HG03378 (cell line): ENCODE results near the gene CAMK1G.

Experiments
- ATAC-seq: cut with Tn5 transposase; IDR thresholded peaks from one replicate; pipeline ENCODE4 v1.9.1; 2021; ENCODE audit warnings: mild to moderate bottlenecking, moderate library complexity; ENCODE audit not compliant: unreplicated experiment

CAMK1G gene

DNA sequence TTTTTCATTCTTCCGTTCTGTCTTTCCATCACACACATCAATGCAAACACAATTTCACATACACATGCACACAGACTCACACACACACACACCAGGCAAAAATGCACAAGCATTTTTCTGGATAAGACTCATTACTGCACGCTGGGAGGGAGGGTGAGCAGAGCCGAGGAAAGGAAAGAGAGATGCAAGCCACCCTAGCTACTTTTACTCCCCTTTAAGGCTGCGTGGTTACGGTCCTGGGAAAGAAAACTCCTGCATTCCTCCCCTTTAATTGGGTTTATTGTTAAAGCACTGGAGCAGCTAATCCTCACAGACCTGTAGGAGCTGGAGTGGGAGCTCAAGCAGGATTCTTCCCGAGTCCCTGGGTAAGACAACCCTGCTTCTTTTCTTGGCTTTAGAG, at the start of gene CAMK1G:
Gene CAMK1G, plus strand, starts transcription at position 307 of the 400 bp plus-strand sequence. CDS start 11,270 bp downstream, outside the sequence.
- ATAC-seq, result no peak

DNA sequence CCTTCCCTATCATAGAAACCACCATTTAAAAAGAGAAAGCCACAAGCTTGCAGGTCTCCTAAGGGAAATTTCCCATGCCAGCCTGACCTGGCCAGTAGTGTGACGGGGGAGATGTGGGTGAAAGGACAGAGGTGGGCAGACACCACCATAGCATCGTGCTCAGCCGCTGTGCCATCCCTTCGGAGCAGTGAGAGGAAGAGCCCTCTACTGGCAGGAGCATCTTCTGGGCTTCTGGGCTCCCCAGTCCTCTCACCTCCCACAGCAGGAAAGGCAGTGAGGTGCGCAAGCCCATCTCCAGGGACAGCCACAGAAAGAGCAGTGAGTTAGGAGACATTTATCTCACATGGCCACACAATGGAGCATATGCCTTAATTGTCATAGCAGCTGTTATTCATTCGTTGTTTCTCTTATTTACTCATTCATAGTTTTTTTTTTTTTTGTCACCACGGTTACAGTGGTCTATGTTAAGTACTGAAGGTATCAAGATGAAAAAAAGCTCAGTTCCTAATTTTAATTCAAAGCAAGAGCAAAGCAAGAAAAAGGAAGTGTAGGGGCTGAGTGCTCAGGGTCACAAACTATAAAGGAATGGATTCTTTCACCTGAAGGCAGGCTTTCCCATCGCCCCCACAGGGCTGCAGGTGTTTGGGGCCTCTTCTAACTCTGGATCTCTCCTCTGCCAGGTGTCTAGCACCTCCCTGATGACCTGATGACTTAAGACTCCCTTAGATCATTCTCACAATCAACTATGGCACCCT, 48.8 kb upstream of the CAMK1G start:
- ATAC-seq, result no peak

DNA sequence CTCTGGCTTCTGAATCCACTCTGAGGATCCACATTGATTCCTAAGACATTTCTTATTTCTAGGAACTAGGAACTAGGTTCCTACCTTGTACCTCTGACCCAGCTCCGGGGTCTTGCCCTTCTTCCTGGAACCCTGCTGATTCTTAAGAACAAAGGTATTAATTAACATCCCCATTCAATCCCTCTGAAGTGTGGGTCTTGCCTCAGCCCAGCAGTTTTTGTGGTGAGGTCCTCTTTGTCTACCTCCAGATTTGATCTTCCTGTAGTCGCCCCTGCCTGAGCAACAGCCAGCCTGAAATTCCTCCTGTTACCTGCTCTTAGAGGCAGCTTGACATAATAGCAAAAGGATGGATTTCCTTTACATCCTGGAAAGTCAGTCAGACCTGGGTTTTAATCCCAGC, 46.7 kb upstream of the CAMK1G start:
- ATAC-seq, result no peak

DNA sequence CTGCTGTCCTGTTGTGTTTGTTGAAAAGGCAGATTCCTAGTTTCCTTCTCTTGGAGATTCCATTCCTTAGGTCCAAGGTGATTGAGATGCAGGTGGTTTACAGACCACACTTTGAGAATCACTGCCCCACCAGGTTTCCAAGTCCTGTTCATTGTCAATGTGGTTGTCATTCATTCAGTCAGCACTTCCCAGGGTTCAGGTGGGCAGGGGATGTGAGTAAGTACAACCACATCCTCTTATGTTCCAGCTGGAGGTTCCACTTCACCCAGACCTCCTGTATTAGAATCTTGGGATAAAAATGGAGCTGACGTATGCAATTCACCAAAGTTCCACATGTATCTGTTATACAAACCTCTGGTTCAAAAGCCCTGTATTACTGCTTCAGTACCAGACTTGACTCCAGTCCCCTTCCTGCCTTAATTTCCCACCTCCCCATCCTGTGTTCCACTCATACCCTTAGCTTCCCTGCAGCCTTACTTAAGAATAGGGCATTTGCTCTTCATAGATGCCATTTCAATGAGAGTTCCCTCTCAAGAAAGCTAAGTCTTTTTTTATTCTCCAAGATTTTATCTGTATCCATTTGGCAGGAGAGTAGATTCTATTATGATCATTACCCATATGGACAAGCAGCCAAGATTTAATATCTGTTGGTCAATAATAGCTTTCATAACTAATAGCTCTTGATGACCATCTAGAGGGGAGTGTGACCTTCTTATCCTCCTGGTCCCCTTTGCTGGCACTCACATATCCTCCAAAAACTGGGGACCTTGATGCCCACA, 46.0 kb upstream of the CAMK1G start:
- ATAC-seq, result no peak

DNA sequence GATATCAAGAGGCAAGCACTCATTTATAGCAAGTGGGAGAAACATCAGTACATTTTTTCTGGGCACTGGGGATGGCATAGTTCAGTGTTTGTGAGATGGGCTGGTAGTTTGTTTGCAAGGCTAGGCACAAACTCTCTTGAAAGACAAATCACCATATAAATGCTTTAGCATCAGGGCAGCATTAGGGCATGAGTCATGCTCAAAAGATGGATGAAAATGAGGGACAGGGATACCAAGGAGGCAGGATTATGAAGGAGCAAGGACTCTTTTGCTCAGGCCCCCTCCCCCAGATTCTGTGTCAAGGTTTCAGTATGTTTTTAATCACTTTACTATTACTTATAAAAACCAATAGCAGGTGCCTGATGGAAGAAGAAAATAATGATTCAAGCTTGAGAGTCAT, 43.9 kb upstream of the CAMK1G start:
- no peak for ATAC-seq

DNA sequence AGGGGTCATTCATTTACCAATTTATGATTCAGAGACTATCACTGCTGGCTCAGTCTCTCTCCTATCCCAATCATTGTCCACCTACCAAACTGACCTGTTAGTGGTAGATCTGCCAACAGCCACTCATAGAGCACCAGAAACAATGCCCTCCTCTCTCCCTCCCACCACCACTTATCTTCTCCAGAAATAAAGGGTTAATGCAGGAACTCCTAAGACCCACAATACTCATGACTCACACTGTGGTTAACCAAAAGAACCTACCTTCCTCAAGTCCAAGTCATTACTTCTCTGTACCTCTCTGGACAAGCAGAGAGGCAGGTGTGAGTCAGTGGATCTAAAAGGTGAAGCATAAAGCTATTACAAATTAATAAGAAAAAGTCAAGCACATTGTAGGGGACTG, 40.9 kb upstream of the CAMK1G start:
- ATAC-seq, result no peak

DNA sequence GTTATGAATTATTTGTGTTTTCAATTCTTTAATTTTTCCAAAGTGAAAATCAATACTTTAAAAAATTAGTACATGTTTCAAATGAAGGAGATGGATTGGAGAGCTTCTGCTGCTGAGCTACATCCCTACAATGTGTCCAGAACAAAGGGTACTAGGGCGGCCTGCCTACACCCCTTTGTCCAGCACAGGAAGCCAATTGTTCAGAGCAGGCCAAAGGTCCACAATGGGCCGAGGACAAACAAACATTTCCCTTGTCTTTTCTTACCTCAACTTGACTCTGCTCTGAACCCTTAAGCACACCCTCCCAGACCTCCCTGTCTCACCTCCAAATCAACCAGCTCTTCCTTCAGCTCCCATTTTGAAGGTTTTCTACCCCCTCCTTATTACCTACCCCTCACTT, 39.4 kb upstream of the CAMK1G start:
- ATAC-seq, result no peak

DNA sequence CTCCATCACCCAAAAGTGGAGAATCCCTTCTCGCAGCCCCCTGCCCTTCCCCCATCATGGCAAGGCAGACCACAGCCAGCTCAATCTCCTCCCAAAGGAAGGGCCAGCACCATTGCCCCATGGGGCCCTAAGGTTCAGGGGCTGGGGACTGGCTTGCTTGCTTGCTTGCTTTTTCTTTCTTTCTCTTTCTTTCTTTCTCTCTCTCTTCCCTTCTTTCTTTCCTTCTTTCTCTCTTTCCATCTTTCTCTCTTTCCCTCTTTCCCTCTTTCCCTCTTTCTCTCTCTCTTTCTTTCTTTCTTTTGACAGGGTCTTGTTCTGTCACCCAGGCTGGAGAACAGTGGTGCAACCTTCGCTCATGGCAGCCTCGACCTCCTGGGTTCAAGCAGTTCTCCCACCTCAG, 38.1 kb upstream of the CAMK1G start:
- ATAC-seq, result no peak

DNA sequence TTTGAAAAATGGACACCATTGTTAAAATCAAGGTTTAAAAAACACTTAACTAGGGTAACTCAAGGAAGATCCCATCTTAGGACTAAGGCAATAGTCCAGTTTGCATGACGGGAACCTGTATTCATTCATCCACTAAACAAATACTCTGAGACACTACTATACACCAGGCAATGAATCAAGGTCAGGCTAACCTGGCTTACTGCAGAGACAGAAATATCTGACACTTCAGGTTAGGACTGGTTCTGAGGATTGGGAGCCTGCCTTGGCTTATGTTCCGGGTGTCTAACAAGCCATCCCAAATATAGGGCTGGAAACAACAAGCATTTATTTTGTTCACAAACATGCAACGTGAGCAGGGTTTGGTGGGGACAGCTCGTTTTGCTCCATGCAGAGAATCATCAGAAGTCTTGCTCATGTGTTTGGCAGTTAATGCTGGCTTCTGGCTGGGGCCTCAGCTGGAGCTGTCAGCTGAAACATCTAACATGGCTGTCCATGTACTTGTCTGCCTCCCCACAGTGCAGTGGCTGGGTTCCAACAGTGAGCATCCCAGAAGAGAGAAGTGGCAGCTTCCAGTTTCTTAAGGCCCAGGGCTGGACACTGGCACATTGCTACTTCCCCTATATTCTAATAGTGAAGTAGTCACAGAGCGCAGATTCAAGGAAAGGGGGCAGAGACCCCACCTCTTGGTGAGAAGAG, 37.0 kb upstream of the CAMK1G start:
- ATAC-seq, result no peak

DNA sequence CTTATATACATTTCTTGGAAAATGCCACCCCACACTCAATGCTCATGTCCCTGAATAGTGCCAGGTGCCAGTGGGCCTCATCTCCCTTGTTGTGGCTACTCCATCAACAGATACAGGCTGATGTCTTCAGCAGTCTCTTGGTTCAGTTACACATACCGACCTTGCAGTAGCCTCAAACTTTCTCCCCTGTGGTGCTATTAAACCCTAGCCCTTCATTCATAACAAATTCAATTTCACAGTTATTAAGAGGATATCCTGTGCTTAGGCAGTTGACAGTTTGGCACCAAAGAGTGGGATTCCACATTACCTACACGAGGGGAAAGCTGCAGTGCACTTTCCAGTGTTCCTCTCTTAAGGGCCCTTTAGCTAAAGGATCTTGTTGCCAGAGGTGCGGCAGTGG, 35.9 kb upstream of the CAMK1G start:
- ATAC-seq, result no peak

DNA sequence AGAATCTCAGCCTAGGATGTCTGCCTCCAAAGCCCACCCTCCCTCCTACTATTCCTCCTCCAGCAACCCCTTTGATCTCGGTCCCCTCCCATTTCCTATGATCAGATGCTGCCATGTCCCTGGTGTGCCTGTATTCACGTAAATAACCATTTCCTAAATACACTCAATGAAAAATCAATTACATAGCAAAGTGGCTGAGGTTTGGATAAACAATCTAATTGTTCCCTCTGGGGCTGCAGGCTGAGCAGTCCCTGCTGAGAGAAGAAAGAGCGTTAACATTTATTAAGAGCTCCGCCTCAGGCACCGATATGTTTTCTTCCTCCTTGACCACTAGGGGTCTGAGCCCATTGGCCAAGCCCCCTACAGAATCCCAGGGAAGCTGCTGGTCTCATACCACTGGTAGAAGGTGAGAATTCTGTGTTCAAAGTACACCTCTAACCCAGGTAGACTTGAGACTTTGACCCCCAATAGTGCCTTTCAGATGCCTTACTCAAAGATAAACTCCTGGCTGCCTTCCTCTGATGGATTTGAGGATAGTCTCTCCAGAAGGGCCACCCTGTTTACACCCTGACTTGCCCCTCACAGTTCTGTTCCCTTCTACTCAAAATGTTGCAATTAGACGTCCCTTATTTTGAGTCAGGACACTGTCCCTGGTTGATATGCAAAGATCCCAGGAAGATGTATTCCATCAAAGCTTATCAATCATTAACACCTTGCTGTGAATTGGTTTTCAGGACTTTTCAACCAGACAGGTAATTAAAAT, 33.9 kb upstream of the CAMK1G start:
- no peak for ATAC-seq

DNA sequence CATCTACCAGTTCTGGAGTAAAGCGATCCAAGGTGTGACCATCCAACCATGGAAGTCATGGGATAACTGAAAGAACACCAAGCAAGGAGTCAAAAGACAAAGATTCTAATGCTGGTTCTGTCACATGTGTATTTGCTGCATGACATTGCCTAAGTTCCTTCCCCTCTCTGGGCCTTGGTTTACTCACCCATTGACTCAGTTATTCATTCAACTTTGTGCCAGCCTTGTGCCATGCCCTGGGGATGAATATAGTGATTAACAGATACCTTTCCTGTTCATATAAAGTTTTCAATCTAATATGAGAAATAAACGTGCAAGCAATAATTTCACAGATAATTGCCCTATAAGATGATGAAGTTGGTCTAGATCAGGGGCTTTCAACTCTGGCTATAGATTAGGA, 33.0 kb upstream of the CAMK1G start:
- ATAC-seq, result no peak

DNA sequence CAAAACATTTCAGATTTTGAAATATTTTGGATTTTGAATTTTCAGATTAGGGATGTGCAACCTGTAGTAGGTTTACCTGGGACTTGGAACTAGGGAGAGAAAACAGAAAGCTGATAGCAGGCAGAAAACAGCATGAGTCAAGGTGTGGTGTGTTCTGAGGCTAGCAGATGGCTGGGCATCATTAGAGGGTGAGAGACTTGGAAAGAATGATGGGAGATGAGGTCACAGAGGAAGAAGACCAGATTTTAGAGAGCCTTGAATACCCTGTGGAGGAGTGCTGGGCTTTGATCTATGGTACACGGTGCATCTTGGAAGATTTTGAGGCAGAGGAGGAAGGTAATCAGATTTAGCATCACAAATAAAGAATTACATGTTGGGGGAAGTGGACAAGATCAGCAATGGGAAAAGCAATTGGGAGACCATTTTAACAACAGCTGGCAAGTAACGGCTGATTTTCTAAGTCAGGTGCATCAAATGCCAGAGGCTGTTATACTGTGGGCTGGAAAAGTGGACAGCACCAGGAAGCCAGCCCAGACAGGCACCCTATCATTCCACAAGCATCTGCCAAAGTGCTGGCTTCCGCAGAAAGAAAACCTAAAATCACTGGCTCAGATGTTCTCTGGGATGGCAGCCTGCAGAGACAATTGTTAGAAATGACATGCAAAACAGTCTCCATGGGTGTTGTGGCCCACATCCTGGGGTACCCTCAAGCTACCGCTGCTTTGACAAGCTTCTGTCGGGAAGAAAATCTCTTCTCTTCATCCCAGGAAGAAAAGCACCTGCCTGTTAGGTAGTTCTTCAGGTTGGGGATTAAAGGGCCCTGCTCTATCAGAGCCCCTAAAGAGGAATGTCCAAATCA, 30.9 kb upstream of the CAMK1G start:
- no peak for ATAC-seq

DNA sequence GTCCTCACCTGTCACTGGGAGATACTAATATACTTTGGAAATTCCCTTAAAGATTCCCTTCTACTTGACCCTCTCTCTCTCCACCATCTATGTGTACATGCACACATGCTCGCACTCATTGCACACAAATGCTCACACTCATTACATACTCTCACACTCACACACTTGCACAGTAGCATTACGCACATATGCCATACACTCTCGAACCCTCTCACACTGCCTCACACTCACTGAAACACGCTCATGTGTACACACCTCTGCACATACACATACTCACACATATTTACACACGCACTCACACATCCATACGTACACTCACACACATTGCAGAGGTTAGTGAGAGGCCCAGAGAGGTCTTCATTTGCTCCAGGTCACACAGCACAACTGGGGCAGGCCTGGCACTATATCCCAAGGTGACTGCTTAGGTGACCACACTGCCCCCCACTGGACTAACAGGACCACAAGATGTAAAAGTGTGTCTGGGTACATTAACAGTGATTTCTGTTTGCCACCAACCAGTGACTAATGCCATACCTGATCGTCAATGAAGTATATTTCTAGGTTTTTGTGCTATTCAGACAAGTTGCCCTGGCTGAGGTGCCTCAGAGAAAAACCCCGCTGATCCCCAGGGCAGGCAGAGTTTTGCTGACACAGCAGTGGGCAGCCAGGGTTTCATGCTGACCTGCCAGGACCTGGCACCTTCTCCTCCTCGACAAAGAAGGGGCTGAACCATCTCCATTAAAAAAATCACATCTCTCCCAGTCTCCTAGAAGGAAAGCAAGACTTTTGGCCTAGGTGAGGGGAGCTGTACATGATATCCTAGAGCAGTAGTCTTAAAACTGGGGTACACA, 28.5 kb upstream of the CAMK1G start:
- no peak for ATAC-seq

DNA sequence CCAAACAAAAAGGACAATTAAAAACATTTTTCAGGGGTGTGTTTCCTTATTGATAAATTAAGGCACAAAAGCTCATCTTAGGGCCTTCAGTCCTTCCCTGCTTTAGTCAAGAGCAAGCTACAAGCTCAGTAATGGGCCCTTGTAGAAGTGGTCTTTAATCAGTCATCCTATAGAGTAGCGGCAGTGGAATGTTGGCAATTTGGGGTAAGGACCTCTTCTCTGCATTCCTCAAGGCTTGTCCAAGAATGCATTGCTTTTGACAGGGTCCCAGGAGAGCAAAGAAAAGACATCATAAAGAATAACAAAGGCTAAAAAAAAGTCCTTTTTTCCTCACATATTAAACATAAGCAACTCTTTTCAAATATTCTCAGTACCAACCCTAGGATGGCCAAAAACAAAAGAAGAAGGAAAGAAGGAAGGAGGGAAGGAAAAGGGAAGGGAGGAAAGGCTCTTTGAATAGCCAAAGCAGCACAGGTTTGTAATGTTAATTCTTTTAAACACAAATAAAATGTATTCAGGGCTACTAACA, 27.3 kb upstream of the CAMK1G start:
- no peak for ATAC-seq

DNA sequence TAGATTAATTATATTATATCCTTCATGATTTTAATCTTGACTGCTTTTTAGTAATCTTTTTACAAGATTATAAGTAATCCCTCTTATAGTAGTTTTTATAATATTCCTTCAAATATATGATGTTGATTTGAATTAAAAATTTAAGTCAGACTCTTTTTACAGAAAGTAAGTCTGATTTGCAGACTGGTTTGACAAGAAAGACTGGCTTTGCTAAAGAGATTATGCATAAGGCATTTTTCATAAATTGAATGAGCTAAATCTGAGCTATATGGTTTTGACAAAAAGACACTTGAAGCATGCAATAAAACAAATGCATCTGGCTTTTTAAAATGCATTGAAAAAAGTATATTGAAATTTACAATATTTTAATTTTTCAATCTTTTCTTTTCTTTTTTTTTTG, 26.3 kb upstream of the CAMK1G start:
- no peak for ATAC-seq

DNA sequence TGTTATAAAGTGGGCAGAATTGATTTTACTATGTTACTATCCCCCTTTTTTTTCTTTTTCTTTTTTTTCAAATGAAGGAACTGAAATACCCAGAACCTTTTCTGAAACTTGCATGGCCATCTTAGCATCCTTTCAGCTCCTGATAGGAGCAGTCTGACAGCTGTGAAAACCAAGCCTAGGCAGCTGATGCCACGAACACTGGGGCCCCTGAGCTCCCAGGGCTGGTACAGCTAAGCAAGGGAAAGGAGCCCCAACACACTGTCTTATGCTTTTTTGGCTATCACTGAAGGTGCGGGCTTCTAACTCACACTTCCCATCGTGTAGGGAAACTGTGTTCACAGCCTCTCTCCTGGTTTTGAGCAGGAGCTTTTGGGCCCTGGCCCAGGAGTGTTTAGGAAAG, 23.0 kb upstream of the CAMK1G start:
- ATAC-seq, result no peak

DNA sequence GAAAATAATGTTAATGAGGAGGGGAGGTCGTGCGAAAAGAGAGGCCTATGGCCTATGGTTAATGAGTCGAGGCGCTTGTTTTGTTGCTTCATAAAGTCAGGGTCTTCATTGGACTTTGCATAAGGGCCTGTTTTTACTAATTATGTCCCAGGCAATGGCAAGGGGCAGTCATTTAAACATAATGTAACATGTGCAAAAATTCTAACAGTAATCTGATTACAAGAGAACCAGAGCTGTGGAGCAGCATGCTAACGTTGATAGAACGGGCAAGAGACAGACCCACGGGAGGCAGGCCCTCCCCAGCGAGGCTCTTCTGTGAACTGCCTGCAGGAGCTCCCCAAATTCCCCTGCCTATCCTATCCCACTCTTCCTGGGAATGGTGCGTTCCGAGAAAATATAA, 22.6 kb upstream of the CAMK1G start:
- ATAC-seq, result no peak

DNA sequence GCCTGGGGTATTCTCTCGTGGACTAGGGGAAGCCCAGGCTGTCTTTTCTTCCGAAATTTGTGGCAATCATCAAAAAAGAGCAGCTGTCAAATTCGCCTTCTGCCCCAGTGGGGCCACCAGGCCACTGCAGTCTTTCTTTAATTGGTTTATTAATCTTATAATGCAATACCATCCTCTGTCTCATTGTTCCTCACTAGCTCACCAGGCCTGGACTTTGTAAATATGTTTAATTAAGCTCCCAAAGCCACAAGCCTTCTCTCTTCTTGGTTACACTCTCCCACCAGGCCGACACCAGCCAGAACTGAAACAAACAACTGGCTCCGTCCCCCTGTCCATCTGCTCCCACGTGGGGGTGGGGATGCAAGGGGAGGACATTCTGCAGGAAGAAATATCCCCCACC, 22.0 kb upstream of the CAMK1G start:
- no peak for ATAC-seq
